ENCODE results near the gene INAFM1. TPM values are rescaled to one million over a fixed set of nuclear protein-coding genes. Genes with fewer than 3 reads are reported as not detected.

Gene INAFM1
- total and polyA plus RNA-seq, 2 donors from 2014 or later: 17.0 to 28.4 TPM

DNA sequence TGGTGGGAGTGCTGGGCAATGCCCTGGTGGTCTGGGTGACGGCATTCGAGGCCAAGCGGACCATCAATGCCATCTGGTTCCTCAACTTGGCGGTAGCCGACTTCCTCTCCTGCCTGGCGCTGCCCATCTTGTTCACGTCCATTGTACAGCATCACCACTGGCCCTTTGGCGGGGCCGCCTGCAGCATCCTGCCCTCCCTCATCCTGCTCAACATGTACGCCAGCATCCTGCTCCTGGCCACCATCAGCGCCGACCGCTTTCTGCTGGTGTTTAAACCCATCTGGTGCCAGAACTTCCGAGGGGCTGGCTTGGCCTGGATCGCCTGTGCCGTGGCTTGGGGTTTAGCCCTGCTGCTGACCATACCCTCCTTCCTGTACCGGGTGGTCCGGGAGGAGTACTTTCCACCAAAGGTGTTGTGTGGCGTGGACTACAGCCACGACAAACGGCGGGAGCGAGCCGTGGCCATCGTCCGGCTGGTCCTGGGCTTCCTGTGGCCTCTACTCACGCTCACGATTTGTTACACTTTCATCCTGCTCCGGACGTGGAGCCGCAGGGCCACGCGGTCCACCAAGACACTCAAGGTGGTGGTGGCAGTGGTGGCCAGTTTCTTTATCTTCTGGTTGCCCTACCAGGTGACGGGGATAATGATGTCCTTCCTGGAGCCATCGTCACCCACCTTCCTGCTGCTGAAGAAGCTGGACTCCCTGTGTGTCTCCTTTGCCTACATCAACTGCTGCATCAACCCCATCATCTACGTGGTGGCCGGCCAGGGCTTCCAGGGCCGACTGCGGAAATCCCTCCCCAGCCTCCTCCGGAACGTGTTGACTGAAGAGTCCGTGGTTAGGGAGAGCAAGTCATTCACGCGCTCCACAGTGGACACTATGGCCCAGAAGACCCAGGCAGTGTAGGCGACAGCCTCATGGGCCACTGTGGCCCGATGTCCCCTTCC is 45.5 kb downstream of the INAFM1 start:
- intact Hi-C loops (cut with DNase I): no loop called here
- TF ChIP-seq, protein P1, sequence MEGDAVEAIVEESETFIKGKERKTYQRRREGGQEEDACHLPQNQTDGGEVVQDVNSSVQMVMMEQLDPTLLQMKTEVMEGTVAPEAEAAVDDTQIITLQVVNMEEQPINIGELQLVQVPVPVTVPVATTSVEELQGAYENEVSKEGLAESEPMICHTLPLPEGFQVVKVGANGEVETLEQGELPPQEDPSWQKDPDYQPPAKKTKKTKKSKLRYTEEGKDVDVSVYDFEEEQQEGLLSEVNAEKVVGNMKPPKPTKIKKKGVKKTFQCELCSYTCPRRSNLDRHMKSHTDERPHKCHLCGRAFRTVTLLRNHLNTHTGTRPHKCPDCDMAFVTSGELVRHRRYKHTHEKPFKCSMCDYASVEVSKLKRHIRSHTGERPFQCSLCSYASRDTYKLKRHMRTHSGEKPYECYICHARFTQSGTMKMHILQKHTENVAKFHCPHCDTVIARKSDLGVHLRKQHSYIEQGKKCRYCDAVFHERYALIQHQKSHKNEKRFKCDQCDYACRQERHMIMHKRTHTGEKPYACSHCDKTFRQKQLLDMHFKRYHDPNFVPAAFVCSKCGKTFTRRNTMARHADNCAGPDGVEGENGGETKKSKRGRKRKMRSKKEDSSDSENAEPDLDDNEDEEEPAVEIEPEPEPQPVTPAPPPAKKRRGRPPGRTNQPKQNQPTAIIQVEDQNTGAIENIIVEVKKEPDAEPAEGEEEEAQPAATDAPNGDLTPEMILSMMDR (IDR thresholded peaks at IDR 0.05; ENCODE audit: borderline replicate concordance, extremely low read depth, insufficient read depth): no peak
- H3K4me1 ChIP-seq (ENCODE audit: control insufficient read depth in 2 of 3, insufficient read depth in 2 of 3, low read depth in 1 of 3, low read length in 3 of 3): no peaks in the 10 kb centered on the region
- no peak overlapping the region for H3K27ac ChIP-seq (ENCODE audit: low read depth in 2 of 2, low read length in 2 of 2)
- H3K4me3 ChIP-seq (ENCODE audit: low read length in 3 of 3): no peak overlapping the region
- FAIRE-seq: no peak
- H3K27me3 ChIP-seq (ENCODE audit: control insufficient read depth, insufficient read depth, low read length): no peaks in the 10 kb centered on the region
- H3K36me3 ChIP-seq (ENCODE audit: control insufficient read depth in 2 of 3, insufficient read depth in 3 of 3, low read length in 3 of 3): no peaks in the 10 kb centered on the region
- peaks cover 0 to 4% (median 0%) of the 10 kb centered on the region in 3 donors for H3K9me3 ChIP-seq (ENCODE audit: control insufficient read depth in 2 of 3, insufficient read depth in 1 of 3, low read length in 3 of 3)
- no peak for DNase-seq
- no peak overlapping the region for H3K9ac ChIP-seq (ENCODE audit: low read length in 3 of 3)

DNA sequence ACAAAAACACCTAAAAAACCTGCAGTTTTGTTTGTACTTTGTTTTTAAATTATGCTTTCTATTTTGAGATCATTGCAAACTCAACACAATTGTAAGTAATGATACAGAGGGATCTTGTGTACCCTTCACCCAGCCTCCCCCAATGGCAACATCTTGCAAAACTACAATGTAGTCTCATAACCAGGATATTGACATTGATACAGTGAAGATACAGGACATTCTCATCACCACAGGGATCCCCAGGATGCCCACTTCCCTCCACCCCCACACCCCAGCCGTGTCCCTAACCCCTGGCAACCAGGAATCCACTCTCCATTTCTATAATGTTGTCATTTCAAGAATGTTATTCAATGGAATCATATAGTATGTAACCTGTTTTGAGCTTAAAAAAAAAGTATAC is 46.9 kb downstream of the INAFM1 start:
- Histone ChIP-seq H3K4me1 (ENCODE audit: control insufficient read depth in 2 of 3, insufficient read depth in 2 of 3, low read depth in 1 of 3, low read length in 3 of 3) (no peaks in the 10 kb centered on the region), H3K27me3 (ENCODE audit: control insufficient read depth, insufficient read depth, low read length) (no peaks in the 10 kb centered on the region), H3K4me3 (ENCODE audit: low read length in 3 of 3) (no peak overlapping the region), H3K9me3 (ENCODE audit: control insufficient read depth in 2 of 3, insufficient read depth in 1 of 3, low read length in 3 of 3) (peaks cover 0 to 4% (median 0%) of the 10 kb centered on the region in 3 donors), H3K36me3 (ENCODE audit: control insufficient read depth in 2 of 3, insufficient read depth in 3 of 3, low read length in 3 of 3) (no peaks in the 10 kb centered on the region), H3K27ac (ENCODE audit: low read depth in 2 of 2, low read length in 2 of 2) (no peak overlapping the region), H3K9ac (ENCODE audit: low read length in 3 of 3) (no peak overlapping the region)
- DNase-seq: no peak
- TF ChIP-seq, protein P1 (IDR thresholded peaks at IDR 0.05; ENCODE audit: borderline replicate concordance, extremely low read depth, insufficient read depth): no peak
- intact Hi-C loops (cut with DNase I): no loop called here
- FAIRE-seq: no peak

DNA sequence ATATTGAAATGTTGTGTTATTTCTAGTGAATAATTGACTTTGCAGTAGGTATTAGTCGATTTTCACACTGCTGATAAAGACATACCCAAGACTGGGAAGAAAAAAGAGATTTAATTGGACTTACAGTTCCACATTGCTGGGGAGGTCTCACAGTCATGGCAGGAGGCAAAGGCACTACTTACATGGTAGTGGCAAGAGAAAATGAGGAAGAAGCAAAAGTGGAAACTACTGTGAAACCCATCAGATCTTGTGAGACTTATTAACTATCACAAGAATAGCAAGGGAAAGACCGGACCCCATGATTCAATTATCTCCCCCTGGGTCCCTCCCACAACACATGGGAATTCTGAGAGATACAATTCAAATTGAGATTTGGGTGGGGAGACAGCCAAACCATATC is 47.4 kb downstream of the INAFM1 start:
- Histone ChIP-seq H3K4me1 (ENCODE audit: control insufficient read depth in 2 of 3, insufficient read depth in 2 of 3, low read depth in 1 of 3, low read length in 3 of 3) (no peaks in the 10 kb centered on the region), H3K4me3 (ENCODE audit: low read length in 3 of 3) (no peak overlapping the region), H3K9me3 (ENCODE audit: control insufficient read depth in 2 of 3, insufficient read depth in 1 of 3, low read length in 3 of 3) (peaks cover 0 to 4% (median 0%) of the 10 kb centered on the region in 3 donors), H3K36me3 (ENCODE audit: control insufficient read depth in 2 of 3, insufficient read depth in 3 of 3, low read length in 3 of 3) (no peaks in the 10 kb centered on the region), H3K9ac (ENCODE audit: low read length in 3 of 3) (no peak overlapping the region), H3K27me3 (ENCODE audit: control insufficient read depth, insufficient read depth, low read length) (no peaks in the 10 kb centered on the region), H3K27ac (ENCODE audit: low read depth in 2 of 2, low read length in 2 of 2) (no peak overlapping the region)
- intact Hi-C loops (cut with DNase I): no loop called here
- FAIRE-seq (no peak), DNase-seq (no peak)
- TF ChIP-seq, protein P1 (IDR thresholded peaks at IDR 0.05; ENCODE audit: borderline replicate concordance, extremely low read depth, insufficient read depth): no peak

Data from kidney (tissue), 14 donors.